Esophagus muscularis mucosa (tissue), 4 donors: ENCODE data around the gene EARS2.

Source experiments
- EP300 ChIP-seq: sonication (generic); formaldehyde crosslinking; IDR thresholded peaks from one replicate; pipeline ENCODE4 v1.6.1; 2017; ENCODE audit warnings: antibody characterized with exemption
- POLR2A ChIP-seq: fragments of 450-650 bp; IDR thresholded peaks from one replicate; pipeline ENCODE4 v1.6.1; 2017; ENCODE audit warnings: antibody characterized with exemption, moderate library complexity, mild to moderate bottlenecking, low read depth
- POLR2AphosphoS5 ChIP-seq, 2 donors: sonication (generic); formaldehyde crosslinking; IDR thresholded peaks; one replicate each; pipeline ENCODE4 v1.6.1; 2017; ENCODE audit warnings: antibody characterized with exemption in 2 of 2
- TF ChIP-seq, protein P1 (sequence below), 3 experiments: fragments of 200-600 bp in 2 of 3; fragments of 450-650 bp in 1 of 3; sonication (generic) in 2 of 3; IDR thresholded peaks; one replicate each; pipeline ENCODE4 v1.5.1; 2017 to 2019; ENCODE audit warnings: antibody characterized with exemption in 3 of 3, mild to moderate bottlenecking in 2 of 3, moderate library complexity in 1 of 3

DNA sequence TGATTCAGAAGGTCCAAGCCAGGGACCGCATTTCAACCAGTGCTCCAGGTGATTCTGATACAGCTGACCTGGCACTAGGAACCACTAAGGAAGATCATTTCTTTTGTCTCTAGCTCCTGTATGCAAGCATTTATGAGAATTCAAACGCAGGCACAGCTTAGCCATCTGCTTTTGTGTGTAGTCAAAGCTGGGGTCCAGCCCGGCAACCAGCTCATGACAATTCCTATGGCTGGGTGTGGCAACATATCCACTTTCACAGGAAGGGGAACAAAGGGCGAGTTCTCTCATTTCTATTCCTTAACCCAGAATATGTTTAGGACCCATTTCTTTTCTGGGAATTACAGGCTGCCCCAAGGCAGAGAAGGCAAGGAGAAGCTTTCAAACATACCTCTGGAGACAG, 76.9 kb downstream of the EARS2 start:
- TF ChIP-seq, protein P1, sequence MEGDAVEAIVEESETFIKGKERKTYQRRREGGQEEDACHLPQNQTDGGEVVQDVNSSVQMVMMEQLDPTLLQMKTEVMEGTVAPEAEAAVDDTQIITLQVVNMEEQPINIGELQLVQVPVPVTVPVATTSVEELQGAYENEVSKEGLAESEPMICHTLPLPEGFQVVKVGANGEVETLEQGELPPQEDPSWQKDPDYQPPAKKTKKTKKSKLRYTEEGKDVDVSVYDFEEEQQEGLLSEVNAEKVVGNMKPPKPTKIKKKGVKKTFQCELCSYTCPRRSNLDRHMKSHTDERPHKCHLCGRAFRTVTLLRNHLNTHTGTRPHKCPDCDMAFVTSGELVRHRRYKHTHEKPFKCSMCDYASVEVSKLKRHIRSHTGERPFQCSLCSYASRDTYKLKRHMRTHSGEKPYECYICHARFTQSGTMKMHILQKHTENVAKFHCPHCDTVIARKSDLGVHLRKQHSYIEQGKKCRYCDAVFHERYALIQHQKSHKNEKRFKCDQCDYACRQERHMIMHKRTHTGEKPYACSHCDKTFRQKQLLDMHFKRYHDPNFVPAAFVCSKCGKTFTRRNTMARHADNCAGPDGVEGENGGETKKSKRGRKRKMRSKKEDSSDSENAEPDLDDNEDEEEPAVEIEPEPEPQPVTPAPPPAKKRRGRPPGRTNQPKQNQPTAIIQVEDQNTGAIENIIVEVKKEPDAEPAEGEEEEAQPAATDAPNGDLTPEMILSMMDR (IDR thresholded peaks at IDR 0.05) = no peak
- no peak for TF ChIP-seq POLR2A
- no peak for TF ChIP-seq EP300
- TF ChIP-seq POLR2AphosphoS5 (IDR thresholded peaks at IDR 0.05) = no peak
